HuH-7.5 (cell line): ENCODE results near the gene INSRR.

Experiments used
- DNase-seq: peaks from one replicate; pipeline ENCODE4 v3.0.0; 2011; ENCODE audit warnings: low spot score

INSRR gene

DNA sequence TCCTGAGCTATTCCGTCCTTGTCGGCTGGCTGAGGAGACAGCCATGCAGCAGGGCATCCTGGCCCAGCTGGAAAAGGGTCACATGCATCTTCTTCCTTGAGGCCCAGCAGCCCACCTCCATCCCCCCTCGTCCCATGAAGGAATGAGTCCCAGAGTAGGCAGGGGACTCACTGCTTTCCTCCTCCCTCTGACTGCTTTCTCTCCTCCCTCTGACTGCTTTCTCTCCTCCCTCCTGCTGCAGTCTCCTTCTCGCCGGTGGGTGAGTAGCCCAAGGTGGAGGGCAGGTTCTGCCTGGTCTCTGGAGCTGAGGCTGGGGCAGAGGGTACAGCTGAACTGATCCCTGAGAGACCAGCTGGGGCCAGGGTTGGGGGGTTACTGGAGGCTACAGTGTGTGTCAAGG lies 15.2 kb upstream of the INSRR start:
- no peak for DNase-seq

DNA sequence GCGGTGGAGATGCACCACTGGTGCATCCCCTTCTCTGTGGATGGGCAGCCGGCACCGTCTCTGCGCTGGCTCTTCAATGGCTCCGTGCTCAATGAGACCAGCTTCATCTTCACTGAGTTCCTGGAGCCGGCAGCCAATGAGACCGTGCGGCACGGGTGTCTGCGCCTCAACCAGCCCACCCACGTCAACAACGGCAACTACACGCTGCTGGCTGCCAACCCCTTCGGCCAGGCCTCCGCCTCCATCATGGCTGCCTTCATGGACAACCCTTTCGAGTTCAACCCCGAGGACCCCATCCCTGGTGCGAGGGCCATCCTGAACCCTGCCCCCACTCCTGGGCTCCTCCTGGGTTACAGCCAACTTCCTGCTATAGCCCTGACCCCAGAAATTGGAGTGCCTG lies 14.7 kb upstream of the INSRR start:
- DNase-seq = no peak

DNA sequence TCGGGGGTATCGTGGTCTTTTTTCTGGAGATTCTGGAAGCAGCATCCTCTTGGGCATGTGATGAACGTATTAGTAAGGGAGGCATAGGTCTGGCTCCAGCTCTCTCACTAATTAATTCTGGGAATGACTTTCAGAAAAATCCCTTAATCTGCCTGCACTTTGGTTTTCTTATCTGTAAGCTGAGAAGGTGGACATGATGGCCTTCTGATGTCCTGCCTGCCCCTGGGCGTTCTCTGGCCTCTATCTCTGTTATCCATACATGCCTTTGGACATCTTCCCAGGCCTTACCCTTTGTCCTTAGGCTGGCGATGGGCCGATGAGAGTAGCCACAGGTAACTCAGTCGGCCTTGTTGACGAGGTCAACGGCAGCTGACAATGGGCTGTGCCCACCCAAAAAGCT lies 10.5 kb upstream of the INSRR start:
- DNase-seq = no peak

DNA sequence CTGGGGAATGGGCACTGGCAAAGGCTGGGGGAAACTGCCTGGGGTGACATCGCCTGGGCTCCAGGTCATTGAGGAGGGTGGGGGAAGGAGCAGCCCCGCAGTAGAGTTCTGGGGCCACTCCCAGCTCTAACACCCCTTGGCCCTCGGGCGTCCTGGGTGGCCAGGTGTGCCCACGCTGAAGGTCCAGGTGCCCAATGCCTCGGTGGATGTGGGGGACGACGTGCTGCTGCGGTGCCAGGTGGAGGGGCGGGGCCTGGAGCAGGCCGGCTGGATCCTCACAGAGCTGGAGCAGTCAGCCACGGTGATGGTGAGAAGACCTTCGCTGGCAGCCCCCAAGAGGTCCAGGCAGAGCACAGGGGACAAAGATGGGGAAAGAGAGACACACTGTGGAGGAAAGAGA lies 9.4 kb upstream of the INSRR start:
- DNase-seq = no peak

DNA sequence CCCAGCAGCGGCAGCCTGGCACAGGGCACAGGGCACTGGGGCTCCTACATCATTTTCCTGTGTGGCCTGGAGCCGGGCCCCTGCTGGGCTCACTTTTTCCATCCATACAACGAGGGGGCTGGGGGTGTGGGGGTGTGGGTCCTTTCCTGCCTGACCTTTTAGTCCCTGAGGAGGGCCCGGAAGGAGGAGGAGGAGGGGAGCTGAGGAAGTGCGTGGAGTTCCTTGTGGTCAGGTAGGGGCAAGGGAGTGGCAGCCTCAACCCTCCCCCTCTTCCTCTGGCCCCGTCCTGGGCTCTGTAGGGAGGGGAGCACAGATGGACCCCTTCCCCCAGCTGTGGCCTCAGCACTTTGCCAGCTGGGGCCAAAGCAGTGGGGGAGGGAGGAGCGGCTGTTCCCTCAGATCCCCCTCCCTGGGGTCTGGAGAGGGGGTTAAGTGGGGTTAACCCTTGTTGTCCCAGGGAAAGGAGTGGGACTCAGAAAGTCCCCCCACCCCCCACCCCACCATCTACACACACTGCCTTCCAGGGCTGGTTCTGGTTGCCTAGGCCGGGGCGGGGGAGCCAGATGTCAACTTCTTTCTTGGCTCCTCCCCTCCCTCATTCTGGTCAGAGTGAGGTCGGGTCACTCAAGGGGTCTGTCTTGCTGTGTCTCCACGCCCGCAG lies 7.5 kb upstream of the INSRR start:
- no peak for DNase-seq

DNA sequence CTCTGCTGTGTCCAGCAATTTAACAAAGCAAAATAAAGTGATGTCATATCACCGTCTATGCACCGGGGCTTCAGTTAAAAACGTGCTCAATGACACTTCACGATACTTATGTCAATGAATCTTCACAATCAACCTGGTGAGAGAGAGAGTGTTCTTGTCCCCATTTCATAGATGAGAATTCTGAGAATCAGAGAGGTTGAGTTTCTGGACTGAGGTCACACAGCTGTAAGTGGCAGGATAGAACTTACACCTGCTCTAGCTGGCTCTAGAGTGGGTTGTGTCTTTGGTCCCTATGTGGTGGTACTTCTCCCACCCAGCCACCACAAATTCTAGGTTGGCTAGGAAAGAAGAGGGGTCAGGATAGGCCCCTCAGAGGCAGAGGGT lies 6.9 kb upstream of the INSRR start:
- no peak for DNase-seq

DNA sequence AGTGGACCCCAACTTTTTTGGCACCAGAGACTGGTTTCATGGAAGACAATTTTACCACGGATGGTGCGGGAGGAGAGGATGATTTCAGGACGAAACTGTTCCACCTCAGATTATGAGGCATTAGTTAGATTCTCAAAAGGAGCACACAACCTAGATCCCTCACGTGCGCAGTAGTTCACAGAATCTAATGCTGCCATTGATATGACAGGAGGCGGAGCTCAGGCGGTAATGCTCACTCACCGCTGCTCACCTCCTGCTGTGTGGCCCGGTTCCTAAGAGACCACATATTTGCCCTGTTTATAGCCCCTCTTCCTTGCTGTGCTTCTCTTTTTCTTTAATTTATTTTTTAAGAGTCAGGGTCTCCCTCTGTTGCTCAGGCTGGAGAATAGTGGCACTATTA lies 6.3 kb upstream of the INSRR start:
- no peak for DNase-seq

DNA sequence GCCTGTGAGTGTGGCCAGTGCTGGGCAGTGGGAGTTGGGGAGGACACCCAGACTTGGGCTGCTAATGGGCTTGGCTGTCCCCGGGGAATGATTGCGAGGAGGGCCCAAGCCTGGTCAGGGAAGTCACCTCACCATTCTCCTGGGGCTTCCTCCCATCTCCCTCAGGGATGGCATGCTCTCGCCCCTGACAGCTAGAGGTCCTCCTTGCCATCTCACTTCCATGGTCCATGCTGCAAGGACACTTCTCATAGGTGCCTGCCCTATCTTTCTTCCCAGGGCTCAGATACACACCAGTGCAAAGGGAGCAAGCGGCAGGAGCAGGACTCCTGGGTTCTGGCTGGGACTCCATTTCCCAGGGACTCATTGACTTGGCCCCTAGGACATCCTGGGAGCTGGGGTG lies 5.9 kb upstream of the INSRR start:
- no peak for DNase-seq

DNA sequence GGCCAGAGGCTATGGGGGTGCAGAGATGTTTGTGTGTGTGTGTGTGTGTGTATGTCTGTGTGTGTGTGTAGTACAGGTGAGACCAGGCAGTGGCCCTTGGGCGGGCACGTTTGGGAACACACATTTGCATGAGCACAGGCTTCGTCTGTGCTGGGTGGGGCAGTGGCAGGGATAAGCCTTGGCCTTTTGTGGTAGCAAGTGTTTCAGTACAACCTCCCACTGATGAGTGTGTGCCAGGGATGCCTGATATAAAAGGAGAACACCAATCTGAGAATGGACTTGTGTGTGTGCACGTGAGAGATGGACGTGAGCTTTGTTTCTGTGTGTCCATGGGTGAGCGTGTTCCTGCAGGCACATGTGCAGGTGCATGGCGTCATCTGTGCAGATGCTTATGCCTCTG lies 4.7 kb upstream of the INSRR start:
- no peak for DNase-seq

DNA sequence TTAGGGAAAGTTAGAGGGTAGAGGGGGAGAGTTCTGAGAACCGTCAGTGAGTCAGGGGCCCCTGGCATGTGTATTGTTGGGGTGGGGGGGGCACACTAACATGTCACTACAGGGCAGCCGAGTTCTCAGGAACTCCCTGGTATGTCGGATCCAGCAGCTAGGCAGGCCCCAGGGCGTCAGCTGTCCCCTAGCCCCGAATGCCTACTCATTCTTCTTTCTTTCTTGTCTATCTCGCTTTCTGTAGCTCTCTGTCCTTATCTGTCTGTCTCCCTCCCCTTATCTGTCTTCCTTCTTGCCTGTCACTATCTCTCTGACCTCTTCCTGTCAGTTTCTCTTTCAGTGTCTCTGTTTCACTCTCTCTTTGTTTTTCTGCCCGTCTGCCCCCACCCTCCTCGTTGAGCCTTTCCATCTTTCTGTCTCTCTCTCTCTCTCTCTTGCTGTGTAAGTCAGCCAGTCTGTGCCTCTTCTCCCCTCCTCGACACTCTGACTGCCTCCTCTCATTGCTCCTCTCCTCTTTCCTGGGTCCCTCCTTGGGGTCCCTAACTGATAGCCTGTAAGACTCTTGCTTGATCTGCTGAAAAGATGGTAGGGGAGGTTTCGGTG lies 4.2 kb upstream of the INSRR start:
- no peak for DNase-seq

DNA sequence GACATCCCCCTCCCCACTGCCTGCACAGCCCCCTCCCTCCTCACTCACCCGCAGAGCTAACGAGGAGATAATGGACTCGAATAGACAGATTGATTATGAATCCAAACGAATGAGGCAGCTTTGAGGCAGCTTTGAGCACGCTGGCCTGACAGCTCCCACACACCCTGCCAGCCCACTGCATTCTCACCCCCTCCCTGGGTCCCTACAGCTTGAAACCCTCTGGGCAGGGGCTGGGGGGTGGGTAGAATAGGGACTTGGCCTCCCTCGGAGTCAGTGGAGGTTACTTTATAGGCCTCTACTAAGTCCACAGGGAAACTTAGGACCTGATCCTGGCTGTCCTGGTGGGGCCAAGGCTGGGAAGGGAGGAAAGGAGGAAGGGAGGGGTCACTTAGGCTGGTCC lies 3.7 kb upstream of the INSRR start:
- DNase-seq = no peak

DNA sequence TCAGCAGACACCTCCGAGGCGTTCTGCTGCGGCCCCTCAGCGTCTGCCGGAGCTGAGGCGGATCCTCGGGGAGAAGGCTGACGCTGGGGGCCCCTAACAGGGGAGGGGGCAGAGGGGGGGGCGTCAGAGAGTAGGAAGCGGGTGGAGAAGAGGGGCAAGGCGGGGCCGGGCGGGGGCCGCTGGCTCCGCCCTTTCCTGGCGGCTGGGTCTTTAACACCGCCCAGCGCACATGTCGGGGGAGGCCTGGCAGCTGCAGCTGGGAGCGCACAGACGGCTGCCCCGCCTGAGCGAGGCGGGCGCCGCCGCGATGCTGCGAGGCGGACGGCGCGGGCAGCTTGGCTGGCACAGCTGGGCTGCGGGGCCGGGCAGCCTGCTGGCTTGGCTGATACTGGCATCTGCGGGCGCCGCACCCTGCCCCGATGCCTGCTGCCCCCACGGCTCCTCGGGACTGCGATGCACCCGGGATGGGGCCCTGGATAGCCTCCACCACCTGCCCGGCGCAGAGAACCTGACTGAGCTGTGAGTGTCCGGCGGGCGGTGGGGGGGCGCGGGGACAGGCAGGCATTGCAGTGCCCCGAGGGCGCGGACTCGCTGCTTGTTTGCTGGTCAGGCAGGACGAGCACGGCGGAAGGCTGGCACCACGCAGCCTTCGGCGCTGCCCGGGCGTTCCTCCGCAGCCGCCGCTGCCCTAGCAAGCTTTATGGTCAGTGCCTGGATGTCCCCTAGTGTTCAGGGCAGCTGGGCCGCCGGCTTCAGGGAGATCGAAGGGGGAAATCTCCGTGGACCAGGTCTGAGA lies 1.9 kb upstream of the INSRR start, which contains the start of gene NTRK1:
TSS of gene NTRK1 (plus strand) at position 238 of the 796 bp plus-strand sequence. CDS start at position 308, 70 bp downstream.
- no peak for DNase-seq

DNA sequence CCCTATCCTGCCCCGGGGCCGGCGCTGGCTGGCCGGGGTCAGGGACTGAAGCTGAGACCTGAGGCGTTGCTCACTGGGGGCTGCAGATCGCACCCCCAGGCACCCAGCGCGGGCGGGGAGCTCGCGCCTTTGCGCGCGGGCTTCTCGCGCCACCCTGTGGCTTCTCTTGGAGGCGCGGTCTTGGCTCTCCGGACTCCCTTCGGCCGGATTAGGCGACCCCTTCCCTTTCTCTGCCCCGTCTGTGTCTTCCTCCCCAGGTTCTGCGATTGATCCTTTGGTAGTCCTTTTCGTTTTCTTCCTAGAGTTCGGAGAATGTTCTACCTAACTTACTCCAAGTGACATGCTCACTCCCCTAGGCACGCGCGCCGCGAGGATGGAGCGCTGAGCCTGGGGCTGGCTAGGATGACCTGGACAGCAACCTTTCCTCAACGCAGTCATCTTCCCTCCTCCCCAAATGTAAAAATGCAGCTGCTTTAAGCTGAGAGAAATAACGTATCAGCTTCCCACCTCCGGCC lies 1.3 kb upstream of the INSRR start:
- DNase-seq = peak; percentile 93

DNA sequence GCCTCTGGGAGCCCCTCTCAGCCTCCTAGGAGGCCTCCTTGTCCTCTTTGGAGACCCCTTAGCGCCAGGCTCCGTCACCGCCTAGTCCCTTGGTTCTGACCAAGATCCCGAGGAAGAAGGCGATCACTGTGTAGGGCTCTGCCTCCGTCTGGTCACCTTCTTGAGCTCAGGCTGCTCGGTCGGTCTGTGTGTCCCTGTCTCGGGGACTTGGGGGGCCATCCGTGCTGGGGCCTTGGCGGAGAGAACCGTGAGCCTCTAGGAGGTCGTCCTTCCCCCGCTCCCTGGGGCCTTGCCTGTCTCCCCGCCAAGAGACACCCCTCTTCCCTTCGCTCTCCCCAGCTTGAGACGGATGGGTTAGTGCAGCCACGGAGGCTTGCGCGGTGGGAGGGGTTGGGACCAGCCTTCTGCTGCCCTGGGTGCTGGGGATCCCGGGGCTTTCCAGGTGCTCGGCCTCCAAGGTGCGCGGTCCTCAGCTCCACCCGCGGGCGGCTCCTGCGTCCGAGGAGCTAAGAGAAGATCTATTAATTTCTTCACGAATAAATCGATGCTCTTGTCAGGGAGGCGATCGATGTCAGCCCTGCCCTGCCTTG lies 701 bp upstream of the INSRR start:
- peak; percentile 64 for DNase-seq

DNA sequence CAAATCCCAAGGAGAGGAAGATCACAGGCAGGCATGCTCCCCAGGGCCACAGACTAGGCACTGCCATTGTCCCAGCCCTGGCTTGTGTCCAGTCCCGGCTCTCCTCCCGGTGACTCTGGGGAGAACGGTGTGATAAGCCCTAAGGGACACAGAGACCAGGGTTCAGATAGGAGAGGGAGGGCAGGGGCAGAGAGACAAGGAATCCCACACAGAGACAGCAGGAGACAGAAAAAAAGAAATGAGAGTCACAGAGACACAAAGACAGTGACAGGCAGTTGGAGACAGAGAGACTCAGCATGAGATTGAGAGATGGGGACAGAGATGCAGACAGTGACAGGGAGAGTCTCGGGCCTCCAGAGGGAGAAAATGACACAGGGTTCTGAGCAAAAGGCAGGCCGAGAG lies 361 bp downstream of the INSRR start:
- DNase-seq = no peak

DNA sequence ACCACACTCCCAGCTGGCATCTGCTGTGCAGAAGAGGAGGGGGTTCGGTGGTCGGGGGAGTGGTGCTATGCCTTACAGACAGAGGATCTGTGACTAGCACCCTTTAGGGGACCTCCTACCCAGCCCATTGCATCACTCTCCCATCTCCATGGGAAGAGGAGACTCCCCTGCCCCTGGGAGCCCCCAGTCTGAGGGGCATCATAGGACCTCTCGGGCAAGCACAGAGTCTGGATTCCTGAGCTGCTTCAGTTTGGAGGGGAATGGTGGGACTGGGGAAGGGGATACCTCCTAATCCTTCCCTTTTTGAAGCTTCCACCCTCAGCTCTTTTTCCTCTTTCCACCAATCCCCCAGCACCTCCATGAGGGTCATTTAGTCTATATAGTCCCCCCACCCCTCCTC lies 1.4 kb downstream of the INSRR start:
- DNase-seq = no peak

DNA sequence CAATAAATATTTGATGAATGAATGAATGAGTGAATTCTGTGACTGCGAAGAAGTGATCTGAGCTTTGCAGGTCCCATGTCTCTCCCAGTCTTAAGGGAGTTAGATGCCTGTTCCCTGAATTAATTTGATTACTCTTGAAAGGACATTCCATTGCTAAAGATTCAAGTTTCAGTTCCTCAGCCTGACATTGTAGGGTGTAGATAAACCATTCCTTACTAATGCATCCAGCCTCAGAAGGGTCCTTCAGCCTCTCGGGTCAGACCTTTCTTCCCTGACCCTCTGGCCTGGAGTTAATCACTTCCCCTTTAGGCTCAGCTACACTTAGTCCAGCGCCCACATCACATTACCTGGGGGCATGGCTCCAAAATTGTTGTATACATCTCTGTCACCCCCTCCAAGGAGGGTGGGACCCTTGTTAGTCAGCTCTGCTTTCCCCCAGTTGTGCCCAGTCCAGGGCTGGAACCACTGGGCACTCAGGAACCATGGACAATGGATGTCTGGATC lies 2.6 kb downstream of the INSRR start:
- DNase-seq = no peak

DNA sequence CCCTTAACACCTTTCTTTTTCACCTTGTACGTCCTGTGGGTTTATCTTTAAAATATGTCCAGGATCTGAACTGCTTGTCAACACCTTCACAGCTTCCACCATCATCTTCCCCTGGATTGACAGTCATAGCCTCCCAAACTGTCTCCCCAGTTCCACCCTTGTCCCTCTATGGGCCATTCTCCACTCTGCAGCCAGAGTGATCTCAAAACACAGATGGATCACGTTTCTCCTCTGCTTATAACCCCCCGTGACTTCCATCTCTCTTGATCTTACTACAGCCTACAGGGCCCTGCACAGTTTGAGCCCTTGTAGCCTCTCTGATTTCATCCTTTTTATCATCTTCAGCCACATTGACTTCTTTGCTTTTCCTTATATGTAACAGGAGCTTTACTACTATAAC lies 4.3 kb downstream of the INSRR start:
- DNase-seq = no peak

DNA sequence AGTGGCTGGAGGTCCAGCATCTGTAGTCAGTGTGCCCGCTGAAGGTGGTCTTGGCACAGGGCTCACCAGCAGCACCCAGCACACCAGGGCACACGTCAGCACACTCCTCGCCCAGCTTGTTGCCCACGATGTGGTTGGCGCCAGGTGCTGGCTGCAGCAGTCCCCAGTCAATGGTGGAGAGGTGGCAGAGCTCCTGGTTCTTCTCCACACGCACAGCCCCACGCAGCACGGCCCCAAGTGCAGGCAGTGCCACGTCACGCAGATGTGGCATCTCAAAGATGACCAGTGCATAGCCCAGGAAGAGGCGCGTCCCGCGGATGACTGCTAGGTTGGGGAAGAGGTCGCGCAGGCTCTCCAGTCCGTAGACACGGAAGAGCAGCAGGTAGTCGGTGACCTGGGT lies 5.2 kb downstream of the INSRR start:
- no peak for DNase-seq

DNA sequence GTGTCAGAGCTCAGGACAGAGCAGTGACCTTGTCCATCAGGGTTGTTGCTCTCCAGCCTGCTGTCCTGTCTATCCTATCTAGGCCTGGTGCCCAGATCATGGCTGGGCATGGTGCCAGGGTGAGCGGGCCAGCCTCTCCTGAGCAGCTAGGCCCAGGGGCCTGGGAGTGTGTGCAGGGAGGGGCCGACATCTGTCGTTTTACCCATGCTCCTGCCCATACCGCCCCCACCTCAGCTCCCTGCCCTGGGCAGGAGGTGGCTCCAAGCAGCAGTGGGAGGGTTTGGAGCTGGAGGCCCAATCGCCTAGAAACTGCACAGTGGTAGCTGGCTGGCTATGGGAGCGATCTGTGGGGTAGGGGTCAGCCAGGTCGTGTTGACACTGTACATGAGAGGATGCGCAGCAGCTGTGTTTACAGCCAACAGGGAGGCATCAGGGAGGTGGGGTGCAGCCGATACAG lies 6.5 kb downstream of the INSRR start:
- DNase-seq = no peak

DNA sequence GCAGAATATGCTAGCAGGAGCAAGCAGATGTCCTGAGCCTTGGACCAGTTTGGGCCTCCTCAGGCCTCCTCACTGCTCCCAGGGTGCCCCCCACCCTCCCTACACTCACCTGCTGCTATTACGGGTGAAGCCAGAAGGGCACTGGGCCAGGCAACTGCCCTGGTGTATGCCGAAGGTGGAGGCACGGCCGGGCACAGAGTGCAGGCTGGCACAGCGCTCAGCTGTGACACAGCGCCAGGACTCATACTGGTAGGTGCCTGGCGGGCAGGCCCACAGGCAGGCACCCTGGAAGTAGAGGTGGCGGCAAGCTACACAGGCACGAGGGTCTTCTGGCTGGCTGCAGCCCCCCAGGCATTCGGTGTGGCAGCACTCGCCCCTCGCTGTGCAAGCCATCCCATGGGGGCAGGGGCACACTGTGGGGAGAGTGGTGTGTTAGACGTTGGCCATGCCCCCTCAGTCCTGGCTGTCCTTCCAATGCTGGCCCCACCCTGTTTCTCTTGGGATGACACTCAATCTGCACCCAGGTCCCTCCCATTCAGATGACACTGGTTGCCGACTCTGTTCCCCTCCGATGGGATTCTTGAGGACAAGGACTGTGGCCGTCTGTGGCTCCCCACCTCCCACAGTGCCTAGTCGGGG lies 7.0 kb downstream of the INSRR start:
- no peak for DNase-seq

DNA sequence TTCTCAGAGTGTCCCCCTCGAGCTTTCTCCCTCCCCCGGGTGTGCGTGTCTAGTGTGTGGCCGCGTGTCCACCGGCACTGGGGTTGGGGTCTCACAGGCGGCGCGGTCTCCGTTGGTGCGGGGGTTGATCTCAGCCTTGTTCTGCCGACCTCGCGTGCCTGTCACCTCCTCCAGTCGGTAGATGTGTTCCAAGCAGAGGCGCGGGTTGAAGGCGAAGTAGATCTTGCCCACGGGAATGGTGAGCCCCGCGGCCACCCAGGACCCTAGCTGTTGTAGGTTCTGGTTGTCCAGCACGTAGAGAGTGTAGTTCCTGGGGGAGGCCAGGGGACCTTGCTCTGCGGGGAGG lies 9.8 kb downstream of the INSRR start:
- no peak for DNase-seq
